Ascending aorta (tissue), 2 donors: ENCODE results near the gene CTSS. TPM values are rescaled to one million over a fixed set of nuclear protein-coding genes. Genes with fewer than 3 reads are reported as not detected.
A peak's percentile ranks its signal among the peaks of the same experiment; 100 is the strongest.
"Not testable (repeated sequence)": the region's sequence is repeated elsewhere in the genome, so short reads cannot be mapped to it uniquely, and the experiment has no call there.

Experiments
- DNase-seq, 2 donors: peaks; one replicate each; pipeline ENCODE4 v3.0.0-alpha.2; 2019; ENCODE audit warnings: low spot score in 2 of 2
- H3K27ac ChIP-seq, 2 donors: fragments of 200-600 bp; sonication (generic); one replicate each; pipeline ENCODE4 v1.5.1; 2016 to 2017; ENCODE audit warnings: mild to moderate bottlenecking in 1 of 2
- H3K27me3 ChIP-seq: fragments of 200-600 bp; sonication (generic); one replicate; pipeline ENCODE4 v1.5.1; 2017
- H3K36me3 ChIP-seq, 2 donors: fragments of 200-600 bp; sonication (generic); one replicate each; pipeline ENCODE4 v1.5.1; 2016
- H3K4me1 ChIP-seq, 2 donors: fragments of 200-600 bp; sonication (generic); one replicate each; pipeline ENCODE4 v1.5.1; 2016 to 2017; ENCODE audit warnings: mild to moderate bottlenecking in 1 of 2
- H3K4me3 ChIP-seq, 2 donors: fragments of 200-600 bp; sonication (generic); one replicate each; pipeline ENCODE4 v1.5.1; 2016 to 2017; ENCODE audit warnings: mild to moderate bottlenecking in 1 of 2
- H3K9me3 ChIP-seq, 2 donors: fragments of 200-600 bp; sonication (generic); one replicate each; pipeline ENCODE4 v1.5.1; 2016
- CTCF ChIP-seq, 3 experiments: fragments of 200-600 bp in 2 of 3; fragments of 450-650 bp in 1 of 3; sonication (generic) in 2 of 3; IDR thresholded peaks; one replicate each; pipeline ENCODE4 v1.5.1; 2016 to 2019; ENCODE audit warnings: antibody characterized with exemption in 3 of 3, mild to moderate bottlenecking in 1 of 3, moderate library complexity in 1 of 3
- intact Hi-C: fragments of 100-400 bp; cut with DNase I; formaldehyde crosslinking; loops from one replicate; pipeline ENCODE4 v1.15.1; 2023
- total RNA-seq: library from RNA; depleted of rRNA; stranded (reverse); fragments of >200 nt; gene quantifications from one replicate; pipeline ENCODE4 v1.1.0, GENCODE V29; 2016

The CTSS gene
- total RNA-seq, 1 donor from 2014 or later = 32.1 TPM

GRCh38 chr1:150718225-150718891 is 47.2 kb downstream of the CTSS start:
- Histone ChIP-seq H3K4me3 (no peak overlapping the region), H3K27me3 (no peaks in the 10 kb centered on the region), H3K9me3 (no peaks in the 10 kb centered on the region), H3K36me3 (no peaks in the 10 kb centered on the region), H3K27ac (no peak overlapping the region), H3K4me1 (no peaks in the 10 kb centered on the region)
- no peak for DNase-seq
- intact Hi-C loops = no loop called here
- TF ChIP-seq CTCF (IDR thresholded peaks at IDR 0.05) = no peak

- H3K4me3 ChIP-seq, DNase-seq, H3K9me3 ChIP-seq, H3K27ac ChIP-seq, H3K27me3 ChIP-seq, H3K4me1 ChIP-seq, intact Hi-C loops, H3K36me3 ChIP-seq: not testable (repeated sequence)
These were observed 56.5 kb downstream of the CTSS start for GRCh38 chr1:150709031-150709430.

- Histone ChIP-seq H3K36me3 (no peaks in the 10 kb centered on the region), H3K9me3 (no peaks in the 10 kb centered on the region), H3K27ac (no peak overlapping the region), H3K4me1 (no peaks in the 10 kb centered on the region), H3K27me3 (no peaks in the 10 kb centered on the region), H3K4me3 (no peak overlapping the region)
- intact Hi-C loops = no loop called here
- no peak for DNase-seq
- no peak for TF ChIP-seq CTCF (IDR thresholded peaks at IDR 0.05)
These were observed 57.0 kb downstream of the CTSS start for GRCh38 chr1:150708595-150708994.

GRCh38 chr1:150706091-150706490 is 59.5 kb downstream of the CTSS start:
- DNase-seq = no peak
- H3K27me3 ChIP-seq = no peaks in the 10 kb centered on the region
- TF ChIP-seq CTCF (IDR thresholded peaks at IDR 0.05) = no peak
- no peaks in the 10 kb centered on the region for H3K9me3 ChIP-seq
- H3K27ac ChIP-seq = no peak overlapping the region
- no peaks in the 10 kb centered on the region for H3K4me1 ChIP-seq
- intact Hi-C loops = no loop called here
- no peaks in the 10 kb centered on the region for H3K36me3 ChIP-seq
- H3K4me3 ChIP-seq = no peak overlapping the region

GRCh38 chr1:150703427-150703826 is 62.2 kb downstream of the CTSS start:
- H3K9me3 ChIP-seq = no peaks in the 10 kb centered on the region
- H3K4me3 ChIP-seq = no peak overlapping the region
- TF ChIP-seq CTCF (IDR thresholded peaks at IDR 0.05) = no peak
- intact Hi-C loops = no loop called here
- no peaks in the 10 kb centered on the region for H3K4me1 ChIP-seq
- DNase-seq = no peak
- H3K27me3 ChIP-seq = no peaks in the 10 kb centered on the region
- no peak overlapping the region for H3K27ac ChIP-seq
- no peaks in the 10 kb centered on the region for H3K36me3 ChIP-seq

- DNase-seq = peak; percentile 89 to 97
- H3K9me3 ChIP-seq = no peaks in the 10 kb centered on the region
- intact Hi-C loops = loop anchor here (5.0 to 10.0 kb wide), 7 partner anchors 65 to 468 kb away; partner anchors contain the start of genes ARNT, CERS2, LYSMD1 and MINDY1
- peak within 1 kb of the TSS; percentile 29 to 61 for H3K27ac ChIP-seq
- H3K4me1 ChIP-seq = peaks cover 0 to 2% of the 10 kb centered on the region in 2 donors
- peaks cover 7 to 24% of the 10 kb centered on the region in 2 donors for H3K36me3 ChIP-seq
- peak within 1 kb of the TSS; percentile 77 to 79 for H3K4me3 ChIP-seq
- TF ChIP-seq CTCF (IDR thresholded peaks at IDR 0.05) = peak in 2 of 3 experiments; percentile 8 to 9
- no peaks in the 10 kb centered on the region for H3K27me3 ChIP-seq
These were observed 68.3 kb downstream of the CTSS start, which contains the start of gene GOLPH3L for GRCh38 chr1:150696995-150697927. Gene GOLPH3L, minus strand, starts transcription at chr1:150697154. Its CDS starts 2,316 bp downstream, at chr1:150694838.
